NOMO-1 treated with dmso at 0.1 percent for 144 hours (cell line): Measurements from ENCODE around the gene GPATCH3.
A peak's percentile ranks its signal among the peaks of the same experiment; 100 is the strongest.
"Not testable (repeated sequence)": the region's sequence is repeated elsewhere in the genome, so short reads cannot be mapped to it uniquely, and the experiment has no call there.

Experiments
- DNase-seq: peaks from one replicate; lab custom pipeline; 2025; ENCODE audit not compliant: unreplicated experiment; lab: John Stamatoyannopoulos, UW

GPATCH3 gene

DNA sequence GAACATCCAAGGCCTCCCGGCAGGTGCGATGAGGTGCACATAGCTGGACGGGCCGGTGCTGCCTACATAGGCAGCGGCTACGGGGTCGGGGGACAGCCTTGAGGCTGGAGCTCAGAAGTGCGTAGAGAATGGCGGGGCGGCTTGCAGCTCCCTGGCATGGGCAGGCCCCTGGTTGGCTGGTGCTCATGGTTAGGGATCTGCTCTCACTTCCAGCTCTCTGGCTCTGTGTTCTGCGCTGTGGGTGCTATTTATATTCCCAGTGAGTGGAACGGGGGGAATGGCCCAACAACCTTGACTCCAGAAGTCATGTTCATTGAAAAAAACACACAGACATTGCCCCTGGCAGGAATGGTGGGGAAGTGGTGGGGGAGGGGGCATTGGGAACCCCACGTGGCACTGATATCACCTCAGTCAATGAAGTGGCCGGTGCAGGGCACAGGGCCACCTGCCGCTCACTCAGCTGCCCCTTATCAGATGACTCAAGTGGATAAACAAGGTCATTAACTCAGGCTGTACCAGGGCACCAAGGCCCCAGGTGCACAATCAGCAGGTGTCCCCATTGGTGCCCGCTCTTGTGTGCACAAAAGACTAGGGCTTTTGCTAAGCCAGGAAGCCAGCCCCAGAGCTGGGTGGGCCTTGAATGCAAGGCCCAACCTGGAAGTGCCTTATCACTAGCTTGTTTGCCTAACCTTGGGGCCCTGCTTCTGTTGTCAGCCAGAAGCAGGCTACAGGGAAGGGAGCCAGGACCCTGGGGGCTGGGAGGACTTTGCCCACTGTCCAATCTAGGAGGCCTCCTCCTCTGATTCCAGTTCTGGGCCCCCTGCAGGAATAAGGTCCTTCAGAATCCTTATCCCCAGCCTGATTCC lies 13.7 kb upstream of the GPATCH3 start, which contains the start of gene NR0B2:
TSS of gene NR0B2 (minus strand) at position 222 of the 866 bp plus-strand sequence. CDS start at position 187, 35 bp downstream.
- DNase-seq: no peak

DNA sequence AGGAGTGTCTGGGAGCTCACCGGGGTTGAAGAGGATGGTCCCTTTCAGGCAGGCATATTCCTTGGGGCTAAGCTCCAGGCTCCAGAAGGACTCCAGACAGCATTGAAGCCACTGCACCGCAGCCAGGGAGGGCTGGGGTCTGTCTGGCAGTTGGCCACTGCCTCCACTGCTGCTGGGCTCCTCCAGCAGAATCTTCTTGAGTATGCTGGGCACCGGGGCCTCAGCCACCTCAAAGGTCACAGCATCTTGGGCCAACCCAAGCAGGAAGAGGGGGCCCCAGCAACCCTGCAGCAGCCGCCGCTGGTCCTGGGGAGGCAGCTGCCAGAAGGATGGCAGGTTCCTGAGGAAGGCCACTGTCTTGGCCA lies 13.1 kb upstream of the GPATCH3 start:
- no peak for DNase-seq

DNA sequence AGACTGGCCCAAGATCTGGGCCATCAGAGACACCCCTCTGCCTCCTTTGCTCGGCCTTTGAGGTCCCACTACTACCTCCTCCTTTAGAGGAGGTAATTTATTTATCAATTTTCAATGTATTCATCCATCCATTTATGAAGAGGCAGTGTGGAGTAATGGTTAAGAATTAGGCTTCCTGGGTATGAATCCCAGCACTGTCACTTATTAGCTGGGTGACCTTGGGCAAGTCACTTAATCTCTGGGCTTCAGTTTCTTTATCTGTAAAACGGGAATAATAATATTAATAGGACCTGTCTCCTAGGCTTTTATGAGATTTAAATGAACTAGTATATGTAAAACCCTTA lies 11.9 kb upstream of the GPATCH3 start:
- no peak for DNase-seq

DNA sequence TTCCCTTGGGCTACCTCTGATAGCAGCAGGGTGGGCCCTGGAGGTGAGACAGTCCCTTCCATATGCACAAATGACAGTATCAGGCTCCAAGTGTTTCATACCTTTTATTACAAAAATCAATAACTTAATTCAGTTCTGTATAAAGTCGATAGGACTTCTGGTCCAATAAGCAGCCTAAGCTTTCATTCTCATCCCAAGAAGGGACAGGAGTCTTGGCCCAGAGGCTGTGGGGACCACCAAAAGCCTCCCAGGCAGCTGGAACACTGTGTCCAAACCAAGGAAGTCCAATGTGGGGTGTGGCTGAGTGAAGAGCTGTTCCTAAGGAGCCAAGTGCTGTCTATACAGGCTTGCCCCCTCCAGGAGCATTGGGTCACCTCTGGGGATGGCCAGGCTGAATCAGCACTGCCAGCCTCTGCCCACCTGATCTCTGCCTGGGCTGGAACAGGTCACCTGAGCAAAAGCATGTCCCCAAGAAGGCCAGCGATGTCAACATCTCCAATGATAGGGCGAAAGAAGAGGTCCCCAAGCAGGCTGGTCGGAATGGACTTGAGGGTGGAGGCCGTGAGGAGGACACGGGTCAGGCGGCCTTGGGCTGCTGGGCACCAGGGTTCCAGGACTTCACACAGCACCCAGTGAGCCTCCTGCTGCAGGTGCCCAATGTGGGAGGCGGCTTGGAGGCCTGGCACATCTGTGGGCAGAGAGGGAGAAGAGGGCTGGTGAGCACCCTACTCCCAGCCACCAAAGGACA lies 11.3 kb upstream of the GPATCH3 start:
- DNase-seq: no peak

DNA sequence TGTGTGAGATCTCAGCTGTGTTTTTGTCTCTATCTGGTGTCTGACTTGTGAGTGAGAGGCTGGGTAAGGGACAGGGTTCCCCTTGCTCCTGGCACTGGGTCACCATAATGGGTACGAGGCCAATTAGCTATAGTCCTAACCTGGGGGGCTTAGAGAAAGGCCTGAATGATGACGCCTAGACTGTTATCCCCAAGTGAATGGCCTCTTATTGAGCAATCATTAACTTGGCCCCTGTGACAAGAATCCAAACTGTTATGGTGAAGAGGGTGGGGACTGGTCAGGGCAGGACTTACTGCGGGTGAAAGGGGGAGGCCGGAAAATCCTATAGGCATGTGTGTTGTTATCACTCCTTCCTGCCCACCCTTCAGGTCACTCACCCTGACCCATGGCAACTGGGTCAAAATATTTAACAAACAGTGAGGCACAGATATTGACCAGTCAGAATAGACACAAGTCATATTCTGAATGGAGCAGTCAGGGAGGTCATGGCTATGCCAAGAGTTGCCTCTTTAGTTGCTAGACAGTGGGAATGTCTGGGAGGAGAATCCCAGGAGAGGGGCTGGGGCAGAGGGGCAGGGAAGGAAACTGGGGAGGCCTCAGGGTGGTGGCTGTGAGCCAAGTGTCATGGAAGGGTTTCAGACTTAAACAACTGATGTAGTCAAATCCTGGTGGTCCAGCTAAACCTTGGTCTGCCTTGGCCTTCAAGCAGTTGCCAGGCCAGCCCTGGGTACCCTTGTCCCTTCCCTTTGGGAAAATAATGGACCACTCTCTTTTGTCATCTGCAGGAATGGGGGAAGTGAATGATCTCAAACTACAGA lies 10.3 kb upstream of the GPATCH3 start:
- DNase-seq: no peak

DNA sequence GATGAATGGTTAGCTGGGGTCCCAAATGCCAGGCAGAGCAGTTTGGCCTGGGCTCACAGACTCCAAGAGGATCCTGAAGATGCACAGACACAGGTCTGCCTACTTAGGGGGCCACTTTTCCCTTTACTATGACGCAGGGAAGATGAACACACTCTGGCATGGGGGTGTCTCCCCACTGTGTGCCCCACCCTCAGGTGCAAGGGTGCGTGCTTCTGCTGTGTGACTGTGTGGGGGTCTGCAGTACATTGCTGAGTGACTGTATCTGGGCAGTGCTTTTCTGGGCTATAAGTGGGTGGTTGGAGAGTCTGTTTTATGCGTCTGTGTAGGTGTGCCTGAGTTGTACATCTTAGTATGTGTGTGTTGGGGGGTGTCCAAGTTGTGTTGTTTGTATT lies 9.7 kb upstream of the GPATCH3 start:
- DNase-seq: no peak

DNA sequence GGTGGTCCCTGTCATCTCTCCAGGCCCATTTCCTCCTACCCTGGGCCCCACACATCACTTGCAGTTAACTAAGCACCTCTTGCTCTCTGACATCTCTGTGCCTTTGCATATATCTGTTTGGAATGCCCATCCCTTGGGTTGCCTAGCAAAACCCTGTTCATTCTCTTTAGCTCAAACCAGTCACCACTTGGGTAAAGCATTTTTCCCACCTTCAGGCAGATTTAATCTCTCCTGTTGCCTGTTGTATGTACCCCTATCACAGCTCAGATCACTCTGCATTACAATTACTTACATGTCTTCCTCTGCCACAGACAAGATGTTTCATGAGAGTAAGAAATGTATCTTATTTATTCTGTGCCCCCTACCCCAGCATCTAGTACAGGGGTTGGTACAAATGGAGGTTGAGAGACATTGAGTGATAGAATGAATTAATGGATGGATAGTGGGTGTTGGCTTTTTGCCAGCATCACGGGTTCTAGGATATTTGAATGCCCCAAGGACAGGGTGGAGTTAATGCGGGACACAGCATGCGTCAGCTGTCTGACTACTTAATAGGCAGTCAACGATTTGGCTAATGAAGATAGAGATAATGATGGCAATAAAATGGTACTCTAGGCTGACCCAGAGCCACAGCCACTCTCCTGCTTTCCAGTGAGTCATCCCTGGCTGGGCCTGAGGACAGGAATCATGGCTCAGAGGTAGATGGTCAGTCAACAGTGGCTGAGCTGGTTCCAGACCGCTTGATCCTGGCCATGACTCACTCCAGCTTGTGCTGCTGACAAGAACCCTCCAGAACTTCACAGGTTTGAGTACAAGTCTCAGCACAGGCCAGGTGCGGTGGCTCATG lies 7.0 kb upstream of the GPATCH3 start:
- DNase-seq: no peak

DNA sequence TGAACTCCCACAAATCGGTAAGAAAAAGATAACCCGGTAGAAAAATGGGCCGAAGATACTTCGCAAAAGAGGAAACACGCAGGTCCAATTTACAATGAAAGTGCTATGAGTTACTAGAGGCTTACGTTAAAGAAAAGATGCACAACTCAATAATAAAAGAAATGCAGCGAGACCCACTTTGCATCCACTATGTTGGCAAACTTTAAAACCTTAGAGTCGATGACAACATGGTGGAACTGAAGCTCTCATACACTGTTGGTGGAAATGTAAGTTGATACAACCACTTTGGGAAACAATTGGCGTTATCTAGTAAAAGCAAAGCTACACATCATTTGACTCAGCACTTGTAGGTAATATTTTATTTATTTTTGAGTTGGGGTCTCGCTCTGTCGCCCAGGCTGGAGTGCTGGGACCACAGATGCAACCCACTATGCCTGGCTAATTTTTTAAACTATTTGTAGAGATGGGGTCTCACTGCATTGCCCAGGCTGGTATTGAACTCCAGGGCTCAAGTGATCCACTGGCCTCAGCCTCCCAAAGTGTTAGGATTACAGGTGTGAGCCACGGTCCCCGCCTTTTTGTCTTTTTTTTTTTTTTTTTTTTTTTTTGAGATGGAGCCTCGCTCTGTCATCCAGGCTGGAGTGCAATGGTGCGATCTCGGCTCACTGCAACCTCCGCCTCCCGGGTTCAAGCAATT lies 696 bp upstream of the GPATCH3 start:
- DNase-seq: no peak

DNA sequence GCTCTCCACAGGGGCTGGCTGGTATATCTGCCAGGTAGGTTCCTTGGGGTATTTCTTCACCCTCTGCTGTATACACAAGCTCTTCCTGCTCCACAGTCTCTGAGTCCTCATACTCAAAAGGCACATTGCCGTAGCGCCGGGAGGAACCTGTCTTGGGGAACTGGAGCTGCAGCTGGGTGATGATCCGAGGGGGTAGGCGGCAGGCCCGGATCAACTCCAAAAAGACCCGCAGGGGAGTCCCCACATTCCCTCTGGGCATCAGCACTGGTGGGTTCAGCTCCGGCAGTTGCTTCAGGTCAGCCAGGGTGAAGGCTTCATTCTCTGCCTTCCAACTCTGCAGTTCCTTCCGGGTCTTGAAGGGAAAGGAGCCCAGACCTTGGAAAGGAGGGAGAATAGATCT lies 2.9 kb downstream of the GPATCH3 start:
- DNase-seq: no peak

DNA sequence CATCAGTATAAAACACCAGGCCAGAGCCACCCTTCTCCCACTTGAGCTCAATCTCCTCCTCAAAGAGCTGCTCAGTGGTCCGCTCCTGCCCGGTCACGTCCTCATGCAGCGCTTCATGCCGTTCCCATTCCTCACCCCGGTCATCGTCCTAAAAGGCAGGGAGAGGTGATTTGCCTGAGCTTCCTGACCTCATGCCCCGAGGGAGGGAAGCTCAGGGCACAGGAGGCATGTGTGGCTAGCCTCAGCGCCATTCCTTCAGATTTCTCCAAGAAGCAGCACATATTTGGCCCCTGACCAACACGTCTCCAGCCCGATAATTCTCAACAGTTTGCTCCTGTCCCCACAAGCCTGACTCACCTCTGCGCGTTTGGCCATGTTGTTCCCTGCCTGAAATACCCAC lies 6.0 kb downstream of the GPATCH3 start:
- no peak for DNase-seq

DNA sequence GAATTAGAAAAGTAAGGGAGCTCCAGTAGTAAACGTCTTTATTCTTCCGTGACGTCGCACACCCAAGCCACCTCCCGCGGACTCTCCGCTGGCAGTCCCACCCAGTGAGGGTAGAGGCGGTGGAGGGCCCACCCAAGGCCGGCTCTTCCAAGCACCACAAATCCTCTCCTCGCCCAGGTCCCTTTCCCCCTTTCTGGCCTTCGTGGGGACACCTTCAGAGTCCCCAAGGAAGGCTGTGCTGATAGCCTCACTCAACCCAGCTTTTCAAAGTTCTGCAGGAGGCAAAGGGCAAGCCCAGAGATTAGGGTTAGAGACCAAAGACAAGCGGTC lies 9.8 kb downstream of the GPATCH3 start:
- DNase-seq: no peak

DNA sequence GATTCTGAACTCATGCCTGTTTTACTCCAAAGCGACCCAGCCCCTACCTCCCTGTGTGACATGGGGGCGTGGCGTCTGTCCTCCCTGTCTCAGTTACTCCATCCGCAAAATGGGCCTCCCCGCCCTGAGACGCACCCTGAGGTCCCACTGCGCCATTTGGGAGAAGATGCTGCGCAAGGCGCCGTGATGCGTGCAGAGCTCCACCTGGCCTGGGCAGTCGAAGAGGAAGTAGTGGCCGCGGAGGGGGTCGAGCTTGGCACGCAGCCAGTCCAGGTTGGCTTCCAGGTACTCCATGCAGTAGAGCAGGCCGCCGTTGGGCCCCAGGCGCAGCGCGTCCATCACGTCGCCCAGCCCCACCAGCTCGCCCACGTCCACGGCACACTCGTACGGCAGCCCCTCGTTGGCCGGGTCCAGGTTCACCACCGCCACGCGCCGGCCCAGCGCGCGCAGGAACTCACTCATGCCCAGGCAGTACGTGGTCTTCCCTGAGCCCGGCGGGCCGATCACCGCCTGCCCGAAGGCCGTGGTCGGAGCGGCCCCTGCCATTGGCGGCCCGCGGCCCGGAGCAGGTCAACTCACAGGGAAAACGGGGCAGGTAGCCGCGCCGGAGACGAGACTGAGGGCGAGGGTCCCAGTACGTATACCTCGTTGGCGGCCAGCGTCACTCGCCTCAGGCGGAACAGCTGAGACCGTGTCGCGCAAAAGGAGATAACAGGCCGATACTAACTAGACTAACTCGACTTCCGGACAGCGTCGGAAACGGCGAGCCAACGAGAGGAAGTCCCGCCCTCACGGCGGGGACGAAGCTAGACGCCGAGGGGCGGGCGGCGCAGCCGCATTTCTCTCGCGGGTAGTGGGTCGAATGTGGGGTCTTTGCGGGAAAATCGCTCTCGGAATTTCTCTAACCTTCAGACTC lies 10.5 kb downstream of the GPATCH3 start, which contains the start of gene GPN2:
TSS of gene GPN2 (minus strand) at position 733 of the 916 bp plus-strand sequence. CDS start at position 546, 187 bp downstream.
- peak; percentile 70 for DNase-seq

DNA sequence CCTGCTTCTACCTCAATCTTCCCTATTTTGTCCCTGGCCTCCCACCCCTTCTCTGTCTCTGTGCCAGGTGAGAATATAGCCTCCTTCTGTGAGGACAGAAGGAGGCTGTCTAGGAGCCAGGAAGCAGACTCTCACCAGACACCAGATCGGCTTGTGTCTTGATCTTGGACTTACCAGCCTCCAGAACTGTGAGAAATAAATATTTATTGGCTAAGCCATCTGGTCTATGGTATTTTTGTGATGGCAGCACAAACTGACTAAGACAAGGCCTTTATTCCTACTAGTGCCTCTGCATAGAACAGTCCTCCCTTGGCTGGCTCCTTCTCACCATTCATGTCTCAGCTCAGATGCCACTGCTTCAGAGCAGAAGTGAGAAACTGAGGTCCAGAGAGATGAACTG lies 12.0 kb downstream of the GPATCH3 start:
- DNase-seq: no peak

DNA sequence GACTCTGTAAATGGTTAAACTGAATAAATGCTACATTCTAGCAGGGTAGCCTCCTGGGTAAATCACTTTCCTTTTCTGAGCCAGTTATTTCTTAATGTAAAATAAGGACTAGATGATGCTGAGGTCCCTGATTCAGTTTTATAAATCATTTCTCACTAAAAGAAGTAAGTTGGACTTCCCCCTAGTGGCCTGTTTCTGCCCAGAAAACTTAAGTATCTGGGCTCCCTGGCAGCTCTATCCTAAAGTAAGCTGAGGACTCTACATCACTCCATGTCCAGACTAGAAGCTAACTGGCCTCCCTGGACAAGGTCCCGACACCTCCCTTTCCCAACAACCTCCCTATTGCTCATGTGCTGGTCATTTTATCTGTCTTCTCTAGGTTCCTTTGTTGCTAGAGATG lies 13.1 kb downstream of the GPATCH3 start:
- DNase-seq: no peak

DNA sequence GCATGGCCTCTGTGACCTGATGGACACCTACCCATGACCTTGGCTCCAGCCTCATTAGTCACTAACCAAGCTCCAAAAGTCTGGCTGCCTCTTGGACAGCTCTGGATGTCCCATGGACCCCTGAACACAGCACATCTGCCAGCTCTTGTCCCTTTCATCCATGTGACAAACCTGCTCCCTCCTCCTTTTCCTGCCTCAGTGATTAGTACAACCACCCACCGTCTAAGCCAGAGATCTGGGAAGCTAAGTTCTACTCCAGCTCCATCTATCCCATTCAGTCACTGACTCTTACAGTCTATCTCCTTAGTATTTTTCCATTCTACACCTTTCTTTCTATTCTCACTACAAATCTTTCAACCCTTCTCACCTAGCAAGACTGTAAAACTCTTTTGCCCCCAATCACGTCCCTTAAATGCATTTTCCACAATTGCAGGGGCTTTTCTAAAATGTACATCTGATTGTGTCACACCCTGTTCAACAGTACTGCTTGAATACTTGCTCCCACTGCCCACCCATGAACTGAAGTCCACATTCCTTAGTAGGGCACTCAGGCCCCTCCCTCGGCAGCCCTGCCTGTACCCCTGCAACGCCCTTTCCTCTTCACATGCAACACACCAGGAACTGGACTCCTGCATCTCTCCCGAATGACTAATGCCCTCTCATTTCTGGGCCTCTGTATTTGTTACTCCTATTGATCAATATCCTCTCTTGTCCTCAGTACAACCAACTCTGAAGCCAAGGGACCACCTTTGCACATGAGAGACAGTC lies 17.4 kb downstream of the GPATCH3 start:
- DNase-seq: no peak

DNA sequence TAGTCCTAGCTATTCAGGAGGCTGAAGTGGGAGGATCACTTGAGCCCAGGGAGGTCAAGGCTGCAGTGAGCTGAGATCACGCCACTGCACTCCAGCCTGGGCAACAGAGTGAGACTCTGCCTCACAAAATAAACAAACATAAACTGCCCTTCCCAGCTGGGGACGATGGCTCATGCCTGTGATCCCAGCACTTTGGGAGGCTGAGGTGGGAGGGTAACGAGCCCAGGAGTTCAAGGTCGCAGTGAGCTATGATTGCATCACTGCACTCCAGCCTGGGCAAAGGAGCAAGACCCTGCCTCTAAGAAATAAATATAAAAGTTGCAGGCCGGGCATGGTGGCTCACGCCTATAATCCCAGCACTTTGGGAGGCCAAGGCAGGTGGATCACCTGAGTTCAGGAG lies 18.7 kb downstream of the GPATCH3 start:
- not testable (repeated sequence) for DNase-seq

DNA sequence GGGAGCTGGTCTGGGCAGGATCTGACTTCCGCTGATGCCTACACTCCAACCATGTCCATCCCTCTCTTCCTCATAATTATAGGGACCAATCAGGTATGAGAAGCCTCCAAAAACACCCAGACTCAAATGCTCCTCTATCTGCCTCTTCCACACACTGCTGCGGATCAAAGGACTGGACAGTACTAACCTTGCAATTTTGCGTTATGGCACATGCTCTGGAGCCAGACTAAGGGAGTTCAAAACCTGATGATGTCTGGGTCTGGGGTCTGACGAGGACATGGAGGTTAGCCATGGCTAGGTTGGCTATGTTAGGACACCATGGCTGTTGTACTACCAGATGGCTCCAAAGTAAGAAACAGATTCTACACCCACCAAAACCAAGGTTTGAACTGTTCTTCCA lies 20.5 kb downstream of the GPATCH3 start:
- DNase-seq: no peak

DNA sequence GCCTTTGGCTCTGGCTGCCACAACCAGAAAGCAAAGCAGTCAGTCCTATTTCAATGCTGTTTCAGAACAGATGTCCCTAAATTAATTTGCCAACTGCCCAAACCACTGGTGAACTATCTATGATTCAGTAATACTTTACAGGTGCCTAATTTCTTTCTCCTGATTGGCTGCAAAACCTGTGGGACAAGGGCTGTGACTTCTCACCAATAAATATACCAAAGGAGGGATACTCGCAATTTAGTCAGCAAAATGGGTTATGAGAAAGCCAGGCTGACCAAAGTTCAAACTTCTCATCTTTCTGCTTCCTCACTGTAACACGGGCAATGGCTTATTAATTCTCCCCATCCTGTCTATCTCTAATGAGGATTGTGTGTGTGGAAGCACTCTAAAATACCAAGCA lies 22.9 kb downstream of the GPATCH3 start:
- DNase-seq: no peak
